GM12892 (cell line): ENCODE measurements around the gene APOL1.
A peak's percentile ranks its signal among the peaks of the same experiment; 100 is the strongest.
"Not testable (repeated sequence)": the region's sequence is repeated elsewhere in the genome, so short reads cannot be mapped to it uniquely, and the experiment has no call there.

Experiments
- DNase-seq: peaks from one replicate; pipeline ENCODE4 v3.0.0; 2011; ENCODE audit not compliant: insufficient read length
- FAIRE-seq: peaks from 2 replicates; lab custom pipeline; 2011; peaks lifted over from hg19 to GRCh38; lab: Jason Lieb, UNC
- POLR2A ChIP-seq: IDR thresholded peaks from 2 replicates; pipeline ENCODE4 v1.6.1; 2011; ENCODE audit warnings: low read depth, low read length, control low read depth
- POLR2AphosphoS5 ChIP-seq: IDR thresholded peaks from 2 replicates; pipeline ENCODE4 v1.6.1; 2011; ENCODE audit warnings: low read depth, low read length, control low read depth
- TAF1 ChIP-seq: IDR thresholded peaks from 2 replicates; pipeline ENCODE4 v1.6.1; 2011; ENCODE audit warnings: low read depth, mild to moderate bottlenecking, control low read depth, low read length, borderline replicate concordance

APOL1 gene

DNA sequence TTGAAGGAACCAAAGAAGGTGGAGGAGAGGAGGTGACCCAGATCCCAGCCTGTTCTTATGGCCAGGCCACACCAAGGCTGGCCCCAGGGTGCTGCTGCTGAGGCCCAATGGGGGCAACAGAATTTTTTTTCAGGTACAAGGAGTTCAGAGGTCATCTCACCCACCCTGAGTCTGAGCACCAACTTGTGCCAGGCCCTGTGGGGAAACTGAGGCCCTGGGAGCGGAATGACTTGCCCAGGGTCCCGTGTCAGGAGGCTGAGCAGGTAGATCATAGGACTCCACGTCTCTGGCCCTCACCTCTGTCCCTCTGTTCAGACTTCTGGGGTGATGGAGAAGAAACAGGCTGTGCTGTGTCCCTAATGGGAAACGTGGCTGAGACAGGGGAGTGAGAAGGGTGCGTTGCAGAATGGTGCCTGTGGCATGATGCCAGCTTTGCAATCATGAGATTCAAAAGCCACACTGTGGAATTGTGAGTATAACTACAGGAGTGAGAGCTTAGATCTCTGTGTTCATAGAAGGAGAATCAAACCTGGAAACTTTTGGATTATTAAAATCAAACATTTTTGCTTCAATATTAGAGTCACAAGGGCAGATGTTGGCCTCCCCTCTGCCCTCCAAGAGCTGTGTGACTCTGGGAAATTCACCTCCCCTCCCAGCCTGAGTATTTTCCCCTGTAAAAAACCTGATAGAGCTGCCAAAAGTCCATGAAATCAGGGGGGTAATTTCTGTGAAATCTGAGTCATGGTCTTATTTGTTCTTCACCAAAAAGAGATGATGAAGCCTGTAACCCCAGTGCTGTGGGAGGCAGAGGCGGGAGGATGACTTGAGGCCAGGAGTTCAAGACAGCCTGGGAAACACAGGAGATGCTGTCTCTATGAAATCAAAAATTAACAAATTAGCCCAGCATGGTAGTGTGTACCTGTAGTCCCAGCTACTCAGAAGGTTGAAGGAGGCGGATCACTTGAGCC is 874 bp downstream of the APOL1 start:
- FAIRE-seq (peak; percentile 87), DNase-seq (no peak)
- no peak for TF ChIP-seq POLR2AphosphoS5
- no peak for TF ChIP-seq TAF1
- TF ChIP-seq POLR2A = no peak

DNA sequence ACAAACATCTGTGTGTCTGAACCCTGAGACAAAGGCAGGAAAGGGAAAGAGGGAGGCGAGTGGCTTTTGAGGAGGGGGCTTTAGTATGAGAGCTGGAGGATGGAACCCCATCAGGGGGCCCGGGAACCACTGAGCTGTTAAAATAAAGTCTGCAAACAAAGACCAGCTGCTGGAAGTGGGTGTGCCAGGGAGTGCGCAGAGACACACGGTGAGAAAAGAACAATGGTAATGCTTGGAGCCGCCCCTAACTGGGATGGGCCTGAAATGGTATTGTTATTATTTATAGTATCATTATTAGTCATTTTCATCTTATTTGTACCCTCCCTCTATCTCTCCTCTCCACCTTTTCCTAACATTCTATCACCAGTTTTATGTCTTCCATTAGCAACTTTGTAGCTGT is 2.6 kb downstream of the APOL1 start:
- DNase-seq, FAIRE-seq: not testable (repeated sequence)

DNA sequence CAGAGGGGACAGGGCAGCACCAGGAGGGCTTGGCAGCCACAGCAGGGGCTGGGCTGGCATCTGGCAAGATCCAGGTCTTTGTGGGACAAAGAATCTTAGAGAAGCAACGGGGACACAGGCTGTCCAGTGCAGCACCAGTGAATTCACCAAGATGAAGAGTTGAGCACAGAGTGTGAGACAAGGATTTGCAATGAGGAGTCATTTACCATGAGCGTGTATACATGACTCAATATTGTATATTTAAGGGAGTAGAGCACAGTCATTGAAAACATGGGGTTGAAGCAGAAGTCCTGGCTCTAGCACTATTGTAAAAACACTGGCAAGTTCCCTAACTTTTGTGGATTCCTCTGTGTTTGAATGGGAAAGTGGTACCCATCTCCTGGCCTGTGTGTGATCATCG is 3.5 kb downstream of the APOL1 start:
- FAIRE-seq (no peak), DNase-seq (no peak)
- TF ChIP-seq TAF1 = no peak
- TF ChIP-seq POLR2AphosphoS5 = no peak
- no peak for TF ChIP-seq POLR2A

DNA sequence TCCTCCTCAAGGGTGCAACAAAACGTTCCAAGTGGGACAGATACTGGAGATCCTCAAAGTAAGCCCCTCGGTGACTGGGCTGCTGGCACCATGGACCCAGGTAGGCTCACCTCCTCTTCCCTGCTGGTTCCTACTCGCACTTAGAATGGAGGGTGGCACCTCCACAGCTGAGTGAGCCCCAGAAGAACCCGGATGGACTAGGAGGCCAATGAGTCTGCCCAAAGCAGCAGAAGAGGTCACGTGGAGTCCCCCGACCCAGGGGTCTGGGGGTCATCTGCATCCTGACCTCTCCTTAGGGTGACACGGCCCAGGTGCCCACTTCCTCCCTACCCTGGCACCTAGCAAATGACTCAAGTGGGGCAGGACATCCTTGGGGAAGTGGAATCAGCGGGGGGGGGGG is 4.4 kb downstream of the APOL1 start:
- FAIRE-seq (no peak), DNase-seq (no peak)
- TF ChIP-seq POLR2A = no peak
- no peak for TF ChIP-seq TAF1
- TF ChIP-seq POLR2AphosphoS5 = no peak

DNA sequence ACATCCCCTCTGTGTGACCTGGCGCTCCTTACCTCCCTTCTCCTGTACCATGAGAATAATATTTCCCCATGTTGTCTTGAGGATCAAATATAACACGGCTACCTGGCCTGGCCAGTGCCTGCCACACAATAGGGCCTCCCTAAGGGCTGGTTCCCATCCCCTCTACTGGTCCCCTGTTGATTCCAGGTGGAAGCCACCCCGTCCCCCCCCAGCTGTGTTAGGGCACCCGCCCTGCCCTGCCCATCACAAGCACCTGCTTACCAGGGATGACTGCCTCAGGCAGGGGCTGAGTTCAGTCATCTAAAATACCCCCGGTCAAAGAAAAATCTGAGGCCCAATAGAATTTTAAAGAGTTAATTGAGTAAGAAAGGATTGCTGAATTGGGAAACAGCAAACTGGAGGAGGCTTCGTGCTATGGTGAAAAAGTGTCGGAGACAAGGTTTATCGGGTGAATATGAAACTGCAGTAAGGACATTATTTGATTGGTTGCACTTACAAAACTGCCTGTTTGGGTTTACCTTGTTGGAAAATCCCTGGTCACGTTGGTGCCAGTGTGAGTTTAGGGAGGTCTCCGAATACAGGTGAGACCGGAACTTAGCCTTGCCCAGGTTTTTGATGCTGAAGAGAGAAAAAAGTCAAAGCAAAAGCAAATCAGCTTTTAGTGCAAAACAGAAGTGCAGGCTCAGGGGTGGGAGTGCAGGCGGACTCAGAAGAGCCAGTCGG is 5.2 kb downstream of the APOL1 start:
- DNase-seq (no peak), FAIRE-seq (no peak)
- TF ChIP-seq POLR2A (no peak), TAF1 (no peak), POLR2AphosphoS5 (no peak)

DNA sequence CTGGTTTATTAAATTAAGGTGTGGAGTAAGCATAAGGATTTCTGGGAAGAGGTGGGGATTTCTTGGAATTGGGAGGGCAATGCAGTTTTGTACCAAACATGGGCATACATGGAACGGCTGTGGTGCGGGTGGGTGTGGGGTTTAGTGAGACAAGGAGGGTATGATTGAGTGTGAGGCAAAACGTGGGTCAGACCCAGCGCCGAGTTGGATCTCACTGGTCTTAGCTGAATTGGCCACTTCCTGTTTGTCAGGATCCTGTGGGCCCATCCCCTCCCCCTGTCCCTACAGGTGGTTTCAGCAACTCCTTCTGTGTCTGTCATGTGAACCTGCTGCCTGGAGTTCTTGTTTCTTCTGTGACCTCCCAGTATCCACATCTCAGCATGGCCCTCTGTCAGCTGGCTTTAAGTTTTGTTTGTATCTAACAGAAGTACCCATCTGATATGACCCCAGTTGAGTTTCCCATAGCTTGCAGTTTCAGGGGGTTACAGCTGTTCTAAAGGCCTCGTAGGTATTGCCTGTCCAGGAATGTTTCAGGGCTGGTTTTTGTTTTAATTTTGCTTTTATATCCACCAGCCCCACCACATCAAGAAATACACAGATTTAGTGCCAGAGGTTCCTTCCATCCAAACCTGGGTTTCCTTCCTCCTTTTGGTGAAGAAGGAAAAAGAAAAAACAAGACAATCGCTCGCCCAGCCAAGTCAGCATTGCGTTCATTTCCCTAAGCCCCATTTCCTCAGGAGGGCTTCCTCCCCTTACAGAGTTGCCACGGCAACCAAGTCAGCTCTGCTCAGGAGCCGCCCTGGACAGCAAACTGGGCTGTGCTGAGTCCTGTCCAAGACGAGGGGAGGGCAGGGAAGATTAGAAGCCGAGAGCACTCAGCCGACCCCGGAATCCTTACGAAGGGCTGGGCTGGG is 6.0 kb downstream of the APOL1 start:
- no peak for TF ChIP-seq POLR2AphosphoS5
- no peak for TF ChIP-seq TAF1
- no peak for TF ChIP-seq POLR2A
- FAIRE-seq (peak; percentile 70), DNase-seq (no peak)

DNA sequence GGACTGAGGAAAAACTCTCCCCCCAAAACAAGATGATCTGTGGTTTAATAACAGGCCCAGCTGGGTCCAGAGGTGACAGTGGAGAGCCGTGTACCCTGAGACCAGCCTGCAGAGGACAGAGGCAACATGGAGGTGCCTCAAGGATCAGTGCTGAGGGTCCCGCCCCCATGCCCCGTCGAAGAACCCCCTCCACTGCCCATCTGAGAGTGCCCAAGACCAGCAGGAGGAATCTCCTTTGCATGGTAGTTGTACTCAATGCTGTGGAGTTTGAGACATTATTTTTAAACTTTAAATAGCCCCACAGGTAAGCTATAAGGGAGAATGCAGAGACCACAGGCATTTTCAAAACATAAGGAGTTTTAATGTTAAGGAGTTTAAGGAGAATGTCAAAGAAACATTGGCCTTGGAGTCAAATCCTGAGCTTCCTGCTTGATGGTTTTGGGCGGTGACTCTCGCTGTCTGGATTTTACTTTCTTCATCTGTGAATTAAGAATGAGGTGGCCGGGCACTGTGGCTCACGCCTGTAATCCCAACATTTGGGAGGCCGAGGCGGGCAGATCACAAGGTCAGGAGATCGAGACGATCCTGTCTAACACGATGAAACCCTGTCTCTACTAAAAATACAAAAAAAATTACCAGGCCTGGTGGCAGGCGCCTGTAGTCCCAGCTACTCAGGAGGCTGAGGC is 6.8 kb downstream of the APOL1 start:
- no peak for FAIRE-seq
- TF ChIP-seq POLR2AphosphoS5 (no peak), TAF1 (no peak), POLR2A (no peak)
- DNase-seq = no peak

DNA sequence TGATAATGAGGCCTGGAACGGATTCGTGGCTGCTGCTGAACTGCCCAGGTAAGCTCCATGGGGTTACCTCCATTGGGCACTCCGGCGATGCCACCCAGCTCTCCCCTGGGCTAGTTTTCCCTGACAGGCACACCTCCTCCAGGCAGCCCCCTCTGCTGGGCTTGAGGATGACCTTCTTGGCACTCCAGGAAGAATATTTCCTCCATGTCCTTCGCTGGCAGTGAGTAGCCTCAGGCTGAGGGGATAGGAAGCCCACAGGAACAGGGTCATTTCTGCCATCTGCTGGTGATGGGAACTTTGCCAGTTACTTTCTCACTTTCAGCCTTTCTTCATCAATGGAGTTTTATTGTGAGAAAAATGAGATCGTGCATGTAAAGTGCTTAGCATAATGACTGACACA is 8.7 kb downstream of the APOL1 start:
- DNase-seq = not testable (repeated sequence)
- FAIRE-seq = peak; percentile 33

DNA sequence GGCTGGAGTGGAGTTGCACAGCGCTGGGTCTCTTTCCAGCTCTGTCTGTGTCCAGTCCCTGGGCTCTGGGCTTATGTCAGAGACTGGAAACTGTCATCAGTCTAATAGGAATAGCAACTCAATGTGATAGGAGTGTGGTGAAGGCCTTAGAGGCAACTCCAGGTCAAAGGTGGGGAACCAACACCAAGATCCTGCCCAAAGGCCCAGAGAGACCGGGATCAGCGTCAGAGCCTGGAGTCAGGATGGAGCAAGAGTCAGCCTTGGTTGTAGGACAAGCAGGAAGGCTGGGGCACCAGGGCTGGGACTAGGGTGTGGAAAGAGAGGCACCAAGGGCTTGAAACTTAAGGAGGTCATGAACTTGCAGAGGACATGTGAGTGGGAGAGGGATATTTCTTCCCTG is 9.4 kb downstream of the APOL1 start:
- DNase-seq, FAIRE-seq: not testable (repeated sequence)

DNA sequence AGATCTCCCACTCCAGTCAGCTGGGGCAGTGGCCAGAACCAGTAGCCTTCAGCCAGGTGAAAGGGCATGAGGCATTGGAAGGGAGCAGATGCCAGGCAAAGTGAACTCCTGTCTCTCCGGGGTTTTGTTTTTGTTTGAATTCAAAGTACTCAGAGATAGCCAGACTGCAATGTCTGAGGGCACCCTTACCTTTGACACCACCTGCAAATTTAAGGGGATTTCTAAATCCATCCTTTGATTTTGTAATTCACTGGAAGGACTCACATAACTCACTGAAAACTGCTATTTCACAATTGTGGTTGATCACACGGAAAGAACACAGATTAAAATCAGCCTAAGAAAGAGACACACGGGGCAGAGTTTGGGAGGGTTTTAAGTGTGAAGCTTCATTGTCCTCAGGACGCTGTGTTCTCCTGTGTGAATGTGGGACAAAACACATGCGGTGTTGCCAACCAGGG is 10.3 kb downstream of the APOL1 start:
- FAIRE-seq, DNase-seq: not testable (repeated sequence)

DNA sequence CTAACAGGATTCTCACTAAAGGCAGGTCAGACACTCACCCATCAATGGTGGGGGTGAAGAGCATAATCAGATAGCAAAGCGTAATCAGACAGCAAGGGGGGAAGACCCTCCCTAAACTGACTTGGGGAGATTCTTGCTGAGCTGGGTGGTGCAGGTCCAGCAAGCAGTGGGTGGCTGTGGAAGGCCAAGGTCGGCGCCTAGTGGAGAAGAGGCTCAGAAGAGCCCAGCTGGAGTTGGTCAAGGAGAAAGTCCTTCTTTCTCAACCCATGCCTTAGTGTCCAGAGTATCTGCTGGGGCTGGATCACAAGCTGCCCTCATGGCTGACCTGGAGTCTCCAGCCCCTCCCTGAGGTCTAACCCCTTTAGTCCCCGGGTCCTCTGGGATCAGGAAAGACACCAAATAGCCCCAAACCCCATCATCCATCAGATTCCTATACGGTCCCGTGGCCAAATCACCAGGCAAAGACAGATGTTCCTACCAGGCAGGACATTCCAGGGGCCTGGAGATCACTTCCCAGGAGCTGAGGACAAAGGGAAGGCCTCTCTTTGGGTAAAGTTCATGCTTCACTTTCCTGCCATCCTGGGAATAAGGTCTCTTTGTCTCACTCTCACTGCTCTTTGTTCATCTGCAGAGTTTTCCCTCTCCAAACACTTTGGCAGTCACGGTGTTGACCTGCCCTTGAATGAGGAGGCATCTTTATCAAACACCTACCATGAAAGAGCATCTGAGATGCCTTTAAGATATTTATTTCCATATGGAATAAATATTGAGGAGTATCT is 11.1 kb downstream of the APOL1 start:
- FAIRE-seq = not testable (repeated sequence)

More for the DNA sequence above, 11.1 kb downstream of the APOL1 start:
- DNase-seq = not testable (repeated sequence)
